Bronchial epithelial cell (primary cell): ENCODE measurements around the gene PLXNA3. TPM values are rescaled to one million over a fixed set of nuclear protein-coding genes. Genes with fewer than 3 reads are reported as not detected.
A peak's percentile ranks its signal among the peaks of the same experiment; 100 is the strongest.

Source experiments
- DNase-seq: peaks from one replicate; pipeline ENCODE4 v3.0.0-alpha.2; 2010; ENCODE audit warnings: low read depth
- FAIRE-seq: peaks from 2 replicates; lab custom pipeline; 2011; peaks lifted over from hg19 to GRCh38; lab: Jason Lieb, UNC
- H3K27me3 ChIP-seq: 2 replicates; pipeline ENCODE4 v1.5.1; 2011; ENCODE audit warnings: low read length; ENCODE audit not compliant: control insufficient read depth, insufficient read depth
- H3K36me3 ChIP-seq: 2 replicates; pipeline ENCODE4 v1.5.1; 2011; ENCODE audit warnings: low read length; ENCODE audit not compliant: control insufficient read depth, insufficient read depth
- H3K4me3 ChIP-seq: 2 replicates; pipeline ENCODE4 v1.5.1; 2011; ENCODE audit warnings: mild to moderate bottlenecking, low read depth, low read length, control low read depth
- total RNA-seq: library from RNA; depleted of rRNA; stranded (reverse); fragments of >200 nt; gene quantifications from 2 replicates; pipeline ENCODE4 v1.2.1, GENCODE V29; 2014
- TF ChIP-seq, protein P1 (sequence below): IDR thresholded peaks from 2 replicates; pipeline ENCODE4 v1.5.1; 2011; ENCODE audit warnings: mild to moderate bottlenecking, moderate library complexity, low read length, control low read depth, inconsistent platforms; ENCODE audit not compliant: insufficient read depth, severe bottlenecking

PLXNA3 gene
- total RNA-seq, 1 donor from 2014 or later, result 8.7 TPM

DNA sequence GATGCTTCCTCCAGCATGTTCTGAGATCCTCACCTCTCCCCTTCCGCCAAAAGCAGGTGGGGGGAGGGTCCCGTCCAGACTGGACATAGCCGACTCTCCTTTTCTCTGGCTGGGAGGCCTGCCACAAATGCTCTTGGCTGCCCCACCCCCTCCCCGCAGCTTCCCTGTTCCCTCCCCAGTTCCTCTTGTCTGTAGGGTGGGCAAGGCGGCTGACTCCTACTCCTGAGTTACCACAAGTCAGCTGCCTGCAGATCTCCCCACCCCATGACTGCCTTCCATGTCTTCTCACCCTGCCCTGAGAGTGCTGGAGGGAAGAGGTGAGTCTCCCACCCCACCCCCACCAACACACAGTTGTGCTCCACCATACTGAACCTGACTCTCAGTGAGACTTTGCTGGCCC, 26.7 kb upstream of the PLXNA3 start:
- DNase-seq (no peak), FAIRE-seq (no peak)
- Histone ChIP-seq H3K4me3 (no peak overlapping the region), H3K27me3 (no peaks in the 10 kb centered on the region), H3K36me3 (peaks cover 7% of the 10 kb centered on the region)
- TF ChIP-seq, protein P1, sequence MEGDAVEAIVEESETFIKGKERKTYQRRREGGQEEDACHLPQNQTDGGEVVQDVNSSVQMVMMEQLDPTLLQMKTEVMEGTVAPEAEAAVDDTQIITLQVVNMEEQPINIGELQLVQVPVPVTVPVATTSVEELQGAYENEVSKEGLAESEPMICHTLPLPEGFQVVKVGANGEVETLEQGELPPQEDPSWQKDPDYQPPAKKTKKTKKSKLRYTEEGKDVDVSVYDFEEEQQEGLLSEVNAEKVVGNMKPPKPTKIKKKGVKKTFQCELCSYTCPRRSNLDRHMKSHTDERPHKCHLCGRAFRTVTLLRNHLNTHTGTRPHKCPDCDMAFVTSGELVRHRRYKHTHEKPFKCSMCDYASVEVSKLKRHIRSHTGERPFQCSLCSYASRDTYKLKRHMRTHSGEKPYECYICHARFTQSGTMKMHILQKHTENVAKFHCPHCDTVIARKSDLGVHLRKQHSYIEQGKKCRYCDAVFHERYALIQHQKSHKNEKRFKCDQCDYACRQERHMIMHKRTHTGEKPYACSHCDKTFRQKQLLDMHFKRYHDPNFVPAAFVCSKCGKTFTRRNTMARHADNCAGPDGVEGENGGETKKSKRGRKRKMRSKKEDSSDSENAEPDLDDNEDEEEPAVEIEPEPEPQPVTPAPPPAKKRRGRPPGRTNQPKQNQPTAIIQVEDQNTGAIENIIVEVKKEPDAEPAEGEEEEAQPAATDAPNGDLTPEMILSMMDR, result no peak

DNA sequence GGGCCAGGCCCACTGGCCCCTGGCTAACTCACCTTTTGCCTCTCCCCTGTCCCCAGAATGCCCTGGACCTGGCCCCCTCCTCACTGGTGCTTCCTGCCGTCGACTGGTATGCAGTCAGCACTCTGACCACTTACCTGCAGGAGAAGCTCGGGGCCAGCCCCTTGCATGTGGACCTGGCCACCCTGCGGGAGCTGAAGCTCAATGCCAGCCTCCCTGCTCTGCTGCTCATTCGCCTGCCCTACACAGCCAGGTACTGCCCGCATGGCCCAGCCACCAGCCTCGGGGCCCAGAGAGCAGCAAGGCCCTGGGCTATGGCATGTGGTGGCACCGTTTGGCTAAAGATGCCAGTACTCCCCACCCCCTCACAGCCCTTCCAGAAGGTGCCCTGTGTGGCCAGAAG, 25.9 kb upstream of the PLXNA3 start:
- FAIRE-seq (no peak), DNase-seq (no peak)
- H3K27me3 ChIP-seq, result no peaks in the 10 kb centered on the region
- TF ChIP-seq, protein P1, result no peak
- no peak overlapping the region for H3K4me3 ChIP-seq
- peaks cover 7% of the 10 kb centered on the region for H3K36me3 ChIP-seq

DNA sequence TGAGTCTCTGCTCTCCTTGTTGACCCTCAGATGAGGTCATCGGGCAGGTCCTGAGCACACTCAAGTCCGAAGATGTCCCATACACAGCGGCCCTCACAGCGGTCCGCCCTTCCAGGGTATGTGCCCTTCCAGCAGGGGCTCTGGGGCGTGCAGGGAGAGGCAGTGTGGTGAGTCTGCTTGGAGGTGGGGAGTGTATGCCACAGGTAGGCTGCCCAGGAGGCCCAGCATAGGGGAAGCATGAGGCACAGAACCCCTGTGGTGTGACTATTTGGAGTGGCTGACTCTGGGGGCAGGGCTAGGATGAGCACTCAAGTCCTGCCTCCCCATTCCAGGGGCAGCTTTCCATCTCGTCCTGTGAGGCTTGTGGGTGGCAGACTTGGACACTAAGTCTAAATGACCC, 24.5 kb upstream of the PLXNA3 start:
- Histone ChIP-seq H3K27me3 (no peaks in the 10 kb centered on the region), H3K4me3 (no peak overlapping the region), H3K36me3 (peaks cover 7% of the 10 kb centered on the region)
- DNase-seq (no peak), FAIRE-seq (no peak)
- TF ChIP-seq, protein P1, result no peak

DNA sequence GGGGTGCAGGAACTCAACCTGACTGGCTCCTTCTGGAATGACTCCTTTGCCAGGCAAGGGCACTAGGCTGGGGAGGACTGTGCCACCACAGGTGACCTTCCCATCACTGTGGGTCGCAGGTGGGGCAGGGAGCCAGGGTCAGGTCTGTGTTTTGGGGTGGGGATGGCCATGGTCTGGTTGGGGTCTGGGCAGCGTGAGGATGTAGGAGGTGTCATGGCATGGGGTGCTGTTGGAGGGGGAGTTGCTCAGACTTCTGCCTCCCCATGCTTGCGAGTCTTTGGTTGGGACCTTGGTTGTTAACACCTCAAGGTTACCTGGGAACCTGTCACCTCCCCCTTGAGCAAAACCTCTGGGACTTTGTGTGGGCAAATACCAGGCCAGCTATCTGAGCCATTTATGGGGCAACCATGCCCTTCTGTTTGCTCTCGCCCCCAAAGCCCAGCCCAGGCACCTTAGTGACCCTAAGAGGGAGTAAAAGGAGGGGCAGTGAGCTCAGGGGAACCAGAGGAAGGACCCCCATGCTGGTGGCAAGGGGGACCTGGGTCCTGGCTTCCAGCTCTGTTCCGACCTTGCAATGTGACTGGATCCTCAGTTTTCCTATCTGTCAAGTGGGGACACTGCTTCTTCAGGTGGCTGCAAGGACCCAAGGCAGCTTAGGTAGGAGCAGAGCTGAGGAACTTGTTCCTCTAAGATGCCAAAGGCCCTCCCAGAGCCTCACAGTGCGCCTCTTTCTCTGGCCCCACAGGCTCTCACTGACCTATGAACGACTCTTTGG, 23.5 kb upstream of the PLXNA3 start:
- Histone ChIP-seq H3K36me3 (peaks cover 9% of the 10 kb centered on the region), H3K27me3 (no peaks in the 10 kb centered on the region), H3K4me3 (no peak overlapping the region)
- DNase-seq (no peak), FAIRE-seq (peak; percentile 13)
- TF ChIP-seq, protein P1, result no peak

DNA sequence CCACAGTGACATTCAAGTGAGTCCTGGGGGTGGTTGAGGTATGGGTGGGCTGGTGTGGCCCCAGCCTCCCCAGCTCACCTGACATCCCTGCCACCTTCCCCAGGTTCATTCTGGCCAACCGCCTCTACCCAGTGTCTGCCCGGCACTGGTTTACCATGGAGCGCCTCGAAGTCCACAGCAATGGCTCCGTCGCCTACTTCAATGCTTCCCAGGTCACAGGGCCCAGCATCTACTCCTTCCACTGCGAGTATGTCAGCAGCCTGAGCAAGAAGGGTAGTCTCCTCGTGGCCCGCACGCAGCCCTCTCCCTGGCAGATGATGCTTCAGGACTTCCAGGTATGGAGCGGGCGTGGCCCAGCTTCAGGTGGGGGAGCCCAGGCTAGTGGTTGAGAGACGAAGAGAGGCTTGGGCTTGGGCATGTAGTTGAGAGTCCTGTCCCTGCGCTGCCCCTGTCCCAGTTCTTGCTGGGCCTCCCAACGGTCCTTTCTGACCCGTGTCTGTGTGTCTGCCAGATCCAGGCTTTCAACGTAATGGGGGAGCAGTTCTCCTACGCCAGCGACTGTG, 22.8 kb upstream of the PLXNA3 start:
- H3K36me3 ChIP-seq, result peaks cover 10% of the 10 kb centered on the region
- TF ChIP-seq, protein P1, result no peak
- DNase-seq (no peak), FAIRE-seq (no peak)
- no peak overlapping the region for H3K4me3 ChIP-seq
- no peaks in the 10 kb centered on the region for H3K27me3 ChIP-seq
